OCI-M1 (cell line): ENCODE data around the gene SRP14.
A peak's percentile ranks its signal among the peaks of the same experiment; 100 is the strongest.
"Not testable (repeated sequence)": the region's sequence is repeated elsewhere in the genome, so short reads cannot be mapped to it uniquely, and the experiment has no call there.

Experiments used
- DNase-seq: peaks from one replicate; lab custom pipeline; 2025; lab: John Stamatoyannopoulos, UW

The SRP14 gene

DNA sequence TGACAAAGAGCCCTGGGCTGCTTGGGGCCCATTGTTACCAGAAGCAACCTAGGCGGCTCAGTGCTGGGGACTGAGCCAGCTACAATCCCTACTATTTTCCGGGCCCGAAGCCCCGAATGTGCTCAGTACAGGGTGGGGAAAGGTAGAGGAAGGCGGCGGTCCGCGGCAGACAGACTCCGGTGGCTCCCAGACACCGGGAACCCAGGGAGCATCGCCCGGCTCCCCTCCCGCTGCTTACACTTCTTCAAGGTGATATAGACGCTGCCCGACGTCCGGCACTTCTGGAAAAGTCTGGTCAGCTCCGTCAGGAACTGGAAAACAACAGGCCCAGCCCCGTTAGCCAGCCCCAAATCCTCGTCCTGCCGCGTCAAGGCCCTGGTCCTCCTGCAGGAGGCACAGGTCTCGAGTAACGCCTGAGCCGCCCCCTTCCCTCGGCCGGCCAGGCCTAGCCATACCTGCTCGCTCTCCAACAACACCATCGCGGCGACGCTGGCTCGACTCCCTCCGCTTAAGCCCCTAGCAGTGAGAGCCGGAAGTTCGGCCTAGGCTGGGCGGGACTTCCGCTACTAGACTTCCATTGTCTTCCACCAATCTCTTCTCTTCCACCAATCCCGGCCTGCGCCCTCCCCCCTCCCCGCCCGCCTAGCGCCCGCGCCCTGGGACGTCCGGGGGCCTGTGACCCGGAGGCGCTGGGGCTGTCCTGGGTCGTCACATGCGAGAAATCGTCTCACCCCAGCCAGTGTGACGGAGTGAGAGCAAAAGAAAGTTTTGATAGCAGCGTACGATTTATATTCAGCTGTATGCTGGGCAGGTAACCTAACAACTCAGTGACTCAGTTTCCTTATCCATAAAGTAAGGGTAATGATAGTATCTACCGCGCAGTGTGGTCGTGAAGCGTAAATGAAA lies at the start of gene SRP14:
TSS of gene SRP14 (minus strand) at position 544 of the 906 bp plus-strand sequence. CDS start at position 479, 65 bp downstream.
- DNase-seq = peak; percentile 98

GRCh38 chr15:40087991-40088928 lies 49.3 kb upstream of the SRP14 start:
- DNase-seq = peak; percentile 86

DNA sequence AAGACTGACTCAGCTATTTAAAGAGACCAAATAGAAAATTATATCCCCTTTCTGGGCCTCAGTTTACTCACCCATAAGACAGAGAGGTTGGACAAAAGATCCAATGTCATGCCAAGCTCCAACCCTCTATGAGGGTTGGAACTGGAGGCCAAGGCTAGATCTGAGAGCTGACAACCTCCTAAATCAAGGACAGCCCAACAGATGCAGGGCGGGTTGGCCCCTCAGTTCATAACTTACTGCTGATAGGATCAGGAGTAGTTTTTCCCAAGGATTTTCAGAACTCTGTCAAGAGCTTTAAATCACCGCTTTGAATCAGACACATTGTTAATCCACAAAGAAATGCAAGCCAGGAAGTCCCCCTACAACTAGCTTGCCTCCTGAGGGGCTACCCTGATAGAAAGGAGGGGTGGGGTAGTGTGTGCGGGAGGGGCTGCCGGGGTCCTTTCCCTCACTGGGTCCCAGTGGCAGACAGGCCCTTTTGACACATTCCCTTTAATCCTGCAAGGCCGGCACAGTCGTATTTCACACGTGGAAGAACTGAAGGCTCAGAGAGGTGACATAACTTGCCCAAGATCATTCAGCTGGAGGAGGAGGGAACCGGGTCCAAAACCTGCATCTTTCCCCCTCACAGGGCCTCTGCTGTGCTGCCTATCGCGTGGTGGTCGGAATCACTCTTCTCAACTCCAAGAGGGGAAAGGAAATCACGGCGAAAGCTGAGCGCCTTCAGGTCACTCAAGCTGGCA lies 48.3 kb upstream of the SRP14 start:
- DNase-seq = no peak

DNA sequence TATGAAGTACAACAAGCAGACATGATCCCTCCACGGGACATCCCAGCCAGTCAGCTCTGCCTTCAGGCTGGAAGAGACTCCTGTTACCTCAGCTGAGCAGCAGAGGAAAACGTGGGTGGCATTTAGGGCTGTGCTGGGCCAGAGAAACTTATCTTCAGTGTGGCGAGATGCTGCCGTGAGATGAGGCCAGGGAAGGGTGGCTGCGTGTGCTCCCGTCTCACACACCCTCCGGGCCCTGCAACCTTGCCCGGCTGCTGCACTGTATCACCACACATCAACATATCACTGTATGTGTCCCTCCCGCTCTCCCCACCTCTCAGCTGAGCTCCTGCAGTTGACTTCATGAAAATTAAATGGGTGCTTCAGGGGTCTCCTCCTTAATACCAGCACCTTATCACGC lies 46.3 kb upstream of the SRP14 start:
- peak; percentile 63 for DNase-seq

DNA sequence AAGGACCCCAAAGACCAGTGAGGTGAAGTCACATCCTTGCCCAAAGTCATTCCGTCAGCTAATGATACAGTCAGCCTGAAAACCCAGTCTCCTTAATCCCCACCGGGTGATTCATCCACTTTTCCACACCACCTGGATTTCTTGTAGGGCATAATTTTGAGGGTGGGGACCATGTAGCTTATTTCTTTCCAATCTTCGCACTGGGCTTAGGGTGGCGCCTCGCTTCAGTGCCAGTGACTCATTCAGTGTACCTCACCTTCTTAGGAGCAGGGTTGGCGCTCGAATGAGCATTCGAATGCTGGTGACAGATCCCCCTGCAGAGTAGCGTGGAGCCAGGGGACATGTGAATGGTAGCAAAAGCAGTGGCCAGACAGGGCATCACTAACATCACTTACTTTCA lies 45.7 kb upstream of the SRP14 start:
- no peak for DNase-seq

- DNase-seq = no peak
These were observed 43.4 kb upstream of the SRP14 start for GRCh38 chr15:40082195-40082883.

- DNase-seq = peak; percentile 88
These were observed 42.8 kb upstream of the SRP14 start for GRCh38 chr15:40081691-40082194.

DNA sequence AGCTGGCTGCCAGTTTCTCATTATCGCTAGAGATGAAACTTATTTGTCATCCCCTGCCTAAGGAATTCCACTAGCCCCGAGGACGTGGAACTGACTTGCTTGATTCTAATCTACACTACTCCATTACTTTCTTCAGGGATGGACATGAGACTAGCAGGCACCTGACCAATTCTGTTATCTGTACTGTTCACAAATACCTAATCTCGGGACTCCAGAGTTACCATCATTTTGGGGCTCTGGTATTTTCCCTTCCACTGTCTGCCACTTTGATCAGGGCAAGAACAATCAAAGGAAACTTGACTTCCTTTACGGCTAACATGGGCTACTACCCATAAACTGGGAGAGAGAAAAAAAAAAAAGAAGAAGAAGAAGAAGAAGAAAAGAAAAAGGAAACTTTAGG lies 41.9 kb upstream of the SRP14 start:
- peak; percentile 75 for DNase-seq

DNA sequence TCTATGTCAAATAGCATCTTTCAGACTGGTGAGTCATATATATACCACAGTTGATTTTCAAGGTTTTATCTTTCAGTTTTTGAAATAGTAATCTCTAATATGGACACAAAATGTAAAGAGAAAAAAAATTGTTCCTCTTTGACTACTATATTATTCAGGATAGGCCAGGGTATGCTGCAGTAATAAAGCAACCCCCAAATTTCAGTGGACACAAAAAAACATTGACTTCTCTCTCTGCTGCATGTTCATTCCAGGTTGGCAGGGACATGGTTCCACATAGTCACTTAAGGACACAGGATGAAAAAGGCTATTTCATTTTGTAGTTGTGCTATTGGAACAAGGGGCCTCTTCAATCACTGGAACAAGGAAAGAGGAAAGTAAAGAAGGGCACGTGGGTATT lies 41.1 kb upstream of the SRP14 start:
- peak; percentile 53 for DNase-seq

DNA sequence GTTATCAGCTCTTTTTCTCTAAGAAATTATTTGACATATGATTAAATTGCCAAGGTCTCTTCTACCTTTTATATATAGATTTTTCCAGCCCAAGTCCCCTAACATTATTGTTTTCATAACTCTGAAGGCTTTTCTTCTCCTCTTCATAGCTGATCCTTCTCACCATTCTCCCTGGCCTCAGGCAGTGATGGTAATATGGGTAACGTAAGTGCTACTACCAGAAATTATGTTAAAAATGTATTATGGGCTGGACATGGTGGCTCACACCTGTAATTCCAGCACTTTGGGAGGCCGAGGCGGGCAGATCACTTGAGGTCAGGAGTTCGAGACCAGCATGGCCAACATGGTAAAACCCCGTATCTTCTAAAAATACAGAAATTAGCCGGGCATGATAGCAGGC lies 40.5 kb upstream of the SRP14 start:
- no peak for DNase-seq

DNA sequence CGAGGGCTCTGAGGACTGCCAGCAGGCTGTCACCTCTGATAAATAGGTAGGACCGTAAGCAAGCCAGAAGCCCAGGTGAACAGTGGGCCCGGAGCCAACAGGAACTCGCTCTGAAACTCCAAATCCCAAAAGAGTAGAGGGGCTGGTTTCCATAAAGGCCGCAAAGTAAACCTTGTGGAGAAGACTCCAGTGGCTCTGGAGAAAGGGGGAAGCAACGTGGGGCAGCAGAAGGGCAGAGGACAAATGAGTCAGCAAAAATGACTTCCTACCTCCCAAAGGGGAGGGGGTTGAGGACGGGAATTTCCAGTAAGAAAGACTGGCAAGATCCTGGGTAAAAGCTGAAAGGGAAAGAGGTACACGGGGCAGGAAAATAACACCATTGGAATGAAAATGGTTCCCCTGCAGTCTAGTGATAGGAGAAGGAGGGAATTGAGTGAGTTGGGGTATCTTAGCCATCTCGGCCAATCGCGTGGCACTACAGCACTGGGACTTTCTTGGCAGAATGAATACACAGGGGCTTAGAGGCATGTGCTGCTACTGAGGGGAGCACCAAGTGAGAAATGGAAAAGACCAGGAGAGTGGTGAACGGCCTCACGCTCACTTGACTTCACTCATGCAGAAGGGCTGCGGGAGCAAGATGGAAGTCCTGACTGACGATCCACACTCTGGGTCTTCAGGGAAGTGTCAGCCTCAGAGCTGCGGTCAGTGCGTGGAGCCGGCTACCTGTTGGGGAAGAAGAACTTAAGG lies 36.5 kb upstream of the SRP14 start:
- peak; percentile 33 for DNase-seq

- DNase-seq = not testable (repeated sequence)
These were observed 35.7 kb upstream of the SRP14 start for GRCh38 chr15:40074656-40075055.

- not testable (repeated sequence) for DNase-seq
These were observed 34.9 kb upstream of the SRP14 start for GRCh38 chr15:40073716-40074490.

DNA sequence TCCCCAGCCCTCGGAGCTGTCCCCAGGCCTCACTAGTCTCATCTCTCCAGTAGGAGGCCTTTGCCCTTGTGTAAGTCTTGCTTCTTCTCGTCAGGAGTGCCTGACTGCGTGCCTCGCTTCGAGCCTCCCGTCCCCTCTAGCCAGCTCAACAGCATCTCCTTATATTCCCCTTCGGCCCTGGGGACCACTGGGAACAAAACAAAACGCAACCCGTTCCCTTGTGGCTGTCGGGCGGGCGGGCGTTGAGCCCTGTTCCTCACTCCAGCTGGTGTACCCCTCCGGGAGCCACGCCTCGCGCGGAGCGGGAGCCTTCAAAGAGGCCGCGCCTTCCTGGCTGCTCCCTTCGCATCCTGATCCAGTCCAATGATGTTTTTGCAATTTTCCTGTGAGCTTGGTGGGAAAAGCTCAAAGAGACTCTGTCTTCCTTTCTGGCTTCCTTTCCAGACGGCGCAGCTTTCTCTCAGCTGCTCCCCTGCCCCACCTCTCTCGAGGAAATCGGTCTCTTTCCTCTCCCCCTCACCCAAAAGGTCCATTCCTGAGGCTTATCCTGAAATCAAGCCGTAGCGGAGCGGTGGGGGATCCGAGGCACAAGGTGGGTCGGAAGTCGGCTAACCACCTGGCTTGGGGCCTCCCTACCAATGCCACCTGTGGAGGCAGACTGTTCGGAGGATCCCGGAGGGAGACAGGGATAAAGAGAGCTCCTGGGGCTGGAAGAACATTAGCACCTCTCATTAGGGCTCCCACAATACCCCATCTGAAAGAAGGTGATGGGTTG lies 33.4 kb upstream of the SRP14 start:
- DNase-seq = no peak

- no peak for DNase-seq
These were observed 31.7 kb upstream of the SRP14 start for GRCh38 chr15:40070608-40071218.

- DNase-seq = no peak
These were observed 31.2 kb upstream of the SRP14 start for GRCh38 chr15:40070166-40070557.

DNA sequence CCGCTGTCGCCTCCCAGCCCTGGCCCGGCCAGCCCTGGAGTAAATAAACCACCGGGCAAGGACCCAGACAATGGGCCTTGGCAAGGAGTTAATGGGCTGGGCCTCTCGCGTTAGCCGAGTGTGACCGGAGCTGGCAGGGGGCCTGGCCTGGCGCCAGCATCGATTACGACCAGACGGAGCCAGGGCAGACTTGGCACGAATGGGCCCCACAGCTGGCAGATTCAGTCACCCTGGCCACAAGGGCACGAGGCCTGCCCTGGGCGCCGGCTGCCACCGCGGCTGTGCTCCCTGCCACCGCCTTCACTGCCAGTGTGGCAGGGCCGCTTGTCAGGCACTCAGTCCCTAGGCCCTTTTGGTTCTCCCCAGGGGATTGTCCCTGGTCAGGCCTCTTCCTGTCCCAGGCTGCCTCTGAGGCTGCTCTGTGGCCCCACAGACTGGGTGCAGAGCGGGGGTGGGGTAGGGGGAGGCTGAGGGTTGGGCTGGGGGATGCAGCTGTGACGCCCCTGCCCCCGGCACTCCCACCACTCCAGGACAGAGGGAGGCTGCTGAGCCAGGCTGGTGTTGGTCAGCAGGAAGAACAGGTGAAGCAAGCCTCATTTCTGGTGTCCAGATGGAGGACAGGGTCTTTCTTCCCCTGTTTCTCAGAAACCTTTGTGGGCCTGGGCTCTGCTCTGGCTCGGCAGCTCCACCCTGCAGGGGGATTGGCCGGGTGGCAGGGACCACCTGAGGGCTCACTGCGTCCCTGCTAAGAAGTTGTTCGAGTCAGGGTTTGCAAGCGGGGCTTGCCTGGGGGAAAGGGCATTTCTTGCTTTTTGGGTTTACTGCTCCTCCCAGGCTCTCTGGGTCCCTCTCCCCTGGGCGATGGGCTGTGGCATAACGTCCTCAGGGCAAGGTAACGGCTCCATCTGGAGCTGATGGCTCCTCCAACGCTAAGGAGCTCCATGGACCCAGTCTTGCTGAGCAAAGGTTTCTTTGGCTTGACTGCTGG lies 30.5 kb upstream of the SRP14 start:
- no peak for DNase-seq
